PC-3 (cell line): Measurements from ENCODE around the gene AJM1. TPM values are rescaled to one million over a fixed set of nuclear protein-coding genes. Genes with fewer than 3 reads are reported as not detected.
"Not testable (repeated sequence)": the region's sequence is repeated elsewhere in the genome, so short reads cannot be mapped to it uniquely, and the experiment has no call there.

Experiments
- ATAC-seq: fragments of 200-7000 bp; cut with Tn5 transposase; 2 replicates; pipeline ENCODE4 v1.9.1; 2020; ENCODE audit warnings: mild to moderate bottlenecking, moderate library complexity
- BruUV-seq: library from RNA; stranded (reverse); fragments of 400-500 nt; replicated peaks from 2 replicates; lab custom pipeline; 2021; lab: Mats Ljungman, UMichigan
- CTCF ChIA-PET: fragments of 300-600 bp; sonication (Branson Sonifier 250); formaldehyde crosslinking; loops from one replicate; lab custom pipeline; 2022; ENCODE audit warnings: antibody characterized with exemption; lab: Charles Lee
- POLR2A ChIA-PET: fragments of 300-600 bp; sonication (Branson Sonifier 250); formaldehyde crosslinking; loops from one replicate; lab custom pipeline; 2022; ENCODE audit warnings: antibody characterized with exemption; ENCODE audit not compliant: unreplicated experiment; lab: Charles Lee
- DNase-seq: peaks from one replicate; pipeline ENCODE4 v3.0.0-alpha.2; 2015
- H2AFZ ChIP-seq: fragments of 300-600 bp; sonication (generic); 2 replicates; pipeline ENCODE4 v1.6.0; 2016; ENCODE audit warnings: antibody characterized with exemption, low read length
- H3F3A ChIP-seq: fragments of 300-600 bp; sonication (generic); one replicate; pipeline ENCODE4 v1.6.0; 2017; ENCODE audit warnings: antibody characterized with exemption, low read length, control low read depth, mild to moderate bottlenecking; ENCODE audit not compliant: unreplicated experiment
- H3K27ac ChIP-seq: fragments of 300-600 bp; sonication (generic); 2 replicates; pipeline ENCODE4 v1.5.1; 2016; ENCODE audit warnings: mild to moderate bottlenecking, low read length
- H3K27me3 ChIP-seq: fragments of 300-600 bp; sonication (generic); 2 replicates; pipeline ENCODE4 v1.6.1; 2016; ENCODE audit warnings: low read length, mixed read lengths
- H3K36me3 ChIP-seq: fragments of 300-600 bp; sonication (generic); 2 replicates; pipeline ENCODE4 v1.6.1; 2016; ENCODE audit warnings: low read depth, mixed run types, low read length, mixed read lengths
- H3K4me1 ChIP-seq: fragments of 300-600 bp; sonication (generic); 2 replicates; pipeline ENCODE4 v1.5.1; 2016; ENCODE audit warnings: low read length; ENCODE audit not compliant: insufficient read depth
- H3K4me2 ChIP-seq: fragments of 300-600 bp; sonication (generic); 2 replicates; pipeline ENCODE4 v1.6.0; 2016; ENCODE audit warnings: low read length
- H3K4me3 ChIP-seq: fragments of 300-600 bp; sonication (generic); 2 replicates; pipeline ENCODE4 v1.5.1; 2016; ENCODE audit warnings: mild to moderate bottlenecking, low read length, mixed read lengths
- H3K79me2 ChIP-seq: fragments of 300-600 bp; sonication (generic); 2 replicates; pipeline ENCODE4 v1.6.1; 2017; ENCODE audit warnings: low read length, mixed read lengths
- H3K9ac ChIP-seq: fragments of 300-600 bp; sonication (generic); 2 replicates; pipeline ENCODE4 v1.6.0; 2016; ENCODE audit warnings: mild to moderate bottlenecking, low read length
- H3K9me2 ChIP-seq: fragments of 300-600 bp; sonication (generic); replicated peaks from 2 replicates; pipeline ENCODE4 v1.6.1; 2016; ENCODE audit warnings: mixed run types, low read length, mixed read lengths
- H3K9me3 ChIP-seq: fragments of 300-600 bp; sonication (generic); 2 replicates; pipeline ENCODE4 v1.6.1; 2016; ENCODE audit warnings: low read length, mixed read lengths
- H4K20me1 ChIP-seq: fragments of 300-600 bp; sonication (generic); 2 replicates; pipeline ENCODE4 v1.6.1; 2016; ENCODE audit warnings: low read length, mixed read lengths
- EZH2 ChIP-seq: fragments of 300-600 bp; sonication (generic); IDR thresholded peaks from one replicate; pipeline ENCODE4 v1.6.1; 2017; ENCODE audit warnings: antibody characterized with exemption, mild to moderate bottlenecking, low read length; ENCODE audit not compliant: unreplicated experiment
- EZH2phosphoT487 ChIP-seq: fragments of 300-600 bp; sonication (generic); IDR thresholded peaks from 2 replicates; pipeline ENCODE4 v1.6.1; 2018; ENCODE audit warnings: mild to moderate bottlenecking, antibody characterized with exemption, low read length, borderline replicate concordance
- intact Hi-C: fragments of 100-400 bp; cut with micrococcal nuclease; formaldehyde crosslinking; loops from 2 replicates; pipeline ENCODE4 v1.9.0; 2023
- total RNA-seq: library from RNA; depleted of rRNA; stranded (reverse); fragments of >200 nt; gene quantifications from 2 replicates; pipeline ENCODE4 v1.2.3, GENCODE V29; 2014
- TF ChIP-seq, protein P1 (sequence below): fragments of 300-600 bp; sonication (generic); conservative IDR thresholded peaks from 2 replicates; pipeline ENCODE4 v1.5.1; 2017; ENCODE audit warnings: antibody characterized with exemption, low read depth, mild to moderate bottlenecking, low read length

AJM1 gene
- total RNA-seq, 1 experiment from 2014 or later = 1.4 TPM

DNA sequence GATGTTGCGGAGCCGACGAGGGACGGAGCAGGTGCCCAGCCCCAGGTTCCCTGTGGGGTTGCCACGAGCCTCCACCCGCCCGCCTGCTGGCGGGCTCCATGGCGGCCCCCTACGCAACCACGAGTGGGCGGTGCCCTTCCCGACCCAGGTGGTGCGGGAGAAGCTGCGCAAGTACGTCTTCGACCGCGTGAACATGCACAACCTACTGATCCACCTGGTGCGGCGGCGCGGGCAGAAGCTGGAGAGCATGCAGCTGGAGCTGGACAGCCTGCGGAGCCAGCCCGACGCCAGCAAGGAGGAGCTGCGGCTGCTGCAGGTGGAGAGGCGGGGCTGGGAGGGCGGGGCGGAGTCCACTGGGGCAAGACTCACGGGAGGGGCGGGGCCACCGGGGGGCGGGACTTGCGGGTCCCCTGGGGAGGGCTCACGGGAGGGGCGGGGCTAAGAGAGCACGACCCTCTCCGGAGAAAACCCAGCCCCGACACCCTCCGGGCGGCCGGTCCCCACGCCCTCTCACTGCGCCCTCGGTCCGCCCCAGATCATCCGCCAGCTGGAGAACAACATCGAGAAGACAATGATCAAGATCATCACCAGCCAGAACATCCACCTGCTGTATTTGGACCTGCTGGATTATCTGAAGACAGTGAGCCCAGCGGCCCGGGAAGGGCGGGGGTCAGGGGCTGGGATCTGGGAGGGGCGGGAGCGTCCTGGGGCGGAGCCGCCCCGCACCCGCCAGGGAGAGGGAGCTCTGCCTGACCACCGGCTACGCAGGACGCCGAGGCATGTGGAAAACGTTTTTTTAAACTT is 42.2 kb upstream of the AJM1 start:
- Histone ChIP-seq H4K20me1 (no peaks in the 10 kb centered on the region), H3K36me3 (no peaks in the 10 kb centered on the region), H3K4me3 (peak overlapping the region; percentile 69), H3F3A (no peaks in the 10 kb centered on the region), H3K4me1 (peaks cover 20% of the 10 kb centered on the region), H3K4me2 (peak overlapping the region; percentile 95), H2AFZ (peak overlapping the region; percentile 77), H3K9me3 (no peaks in the 10 kb centered on the region), H3K27ac (no peak overlapping the region), H3K9ac (no peak overlapping the region), H3K9me2 (no peaks in the 10 kb centered on the region), H3K27me3 (no peaks in the 10 kb centered on the region), H3K79me2 (no peaks in the 10 kb centered on the region)
- peak; percentile 55 for ATAC-seq
- ChIA-PET POLR2A (interaction anchor here (0.6 kb wide), 2 partner anchors 40 to 351 kb away, joined by 5 to 6 read pairs; no protein-coding TSS in a partner anchor), CTCF (interaction anchor here (0.6 to 1.1 kb wide), 3 partner anchors 42 to 247 kb away, joined by 3 to 4 read pairs (median 3); partner anchors contain the start of gene AJM1)
- intact Hi-C loops = loop anchor here (1.0 kb wide), 1 partner anchor 9 kb away; the partner anchor contains the start of gene TMEM141
- peak; percentile 78 for DNase-seq
- BruUV-seq = no TSS peak
- TF ChIP-seq EZH2phosphoT487 = no peak

DNA sequence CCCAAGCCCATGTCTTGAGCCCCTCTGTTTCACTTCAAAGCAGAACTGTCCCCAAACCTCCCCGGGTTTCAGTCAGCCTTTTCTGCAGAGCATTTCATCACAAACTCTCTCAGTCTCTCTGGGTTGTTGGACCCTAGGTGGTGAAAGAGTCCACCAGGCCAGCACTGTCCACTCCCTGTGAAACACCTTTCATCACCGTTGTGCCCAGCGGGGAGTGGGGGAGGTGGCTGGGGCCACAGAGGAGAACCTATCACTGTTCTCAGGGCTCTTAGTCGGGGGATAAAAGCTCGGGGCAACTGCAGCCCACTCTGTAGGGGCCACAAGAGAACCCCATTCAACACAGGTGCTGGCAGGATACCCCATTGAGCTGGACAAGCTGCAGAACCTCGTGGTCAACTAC is 40.0 kb upstream of the AJM1 start:
- H4K20me1 ChIP-seq = no peaks in the 10 kb centered on the region
- no peaks in the 10 kb centered on the region for H3K36me3 ChIP-seq
- DNase-seq (no peak), ATAC-seq (no peak)
- peaks cover 28% of the 10 kb centered on the region for H3K4me1 ChIP-seq
- no peak overlapping the region for H3K27ac ChIP-seq
- H2AFZ ChIP-seq = no peak overlapping the region
- no peak overlapping the region for H3K4me2 ChIP-seq
- BruUV-seq = no TSS peak
- TF ChIP-seq EZH2 (no peak), EZH2phosphoT487 (no peak)
- TF ChIP-seq, protein P1, sequence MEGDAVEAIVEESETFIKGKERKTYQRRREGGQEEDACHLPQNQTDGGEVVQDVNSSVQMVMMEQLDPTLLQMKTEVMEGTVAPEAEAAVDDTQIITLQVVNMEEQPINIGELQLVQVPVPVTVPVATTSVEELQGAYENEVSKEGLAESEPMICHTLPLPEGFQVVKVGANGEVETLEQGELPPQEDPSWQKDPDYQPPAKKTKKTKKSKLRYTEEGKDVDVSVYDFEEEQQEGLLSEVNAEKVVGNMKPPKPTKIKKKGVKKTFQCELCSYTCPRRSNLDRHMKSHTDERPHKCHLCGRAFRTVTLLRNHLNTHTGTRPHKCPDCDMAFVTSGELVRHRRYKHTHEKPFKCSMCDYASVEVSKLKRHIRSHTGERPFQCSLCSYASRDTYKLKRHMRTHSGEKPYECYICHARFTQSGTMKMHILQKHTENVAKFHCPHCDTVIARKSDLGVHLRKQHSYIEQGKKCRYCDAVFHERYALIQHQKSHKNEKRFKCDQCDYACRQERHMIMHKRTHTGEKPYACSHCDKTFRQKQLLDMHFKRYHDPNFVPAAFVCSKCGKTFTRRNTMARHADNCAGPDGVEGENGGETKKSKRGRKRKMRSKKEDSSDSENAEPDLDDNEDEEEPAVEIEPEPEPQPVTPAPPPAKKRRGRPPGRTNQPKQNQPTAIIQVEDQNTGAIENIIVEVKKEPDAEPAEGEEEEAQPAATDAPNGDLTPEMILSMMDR = no peak
- no peaks in the 10 kb centered on the region for H3F3A ChIP-seq
- intact Hi-C loops = no loop called here
- H3K9ac ChIP-seq = no peak overlapping the region
- H3K9me3 ChIP-seq = no peaks in the 10 kb centered on the region
- no peak overlapping the region for H3K4me3 ChIP-seq
- H3K9me2 ChIP-seq = no peaks in the 10 kb centered on the region
- no peaks in the 10 kb centered on the region for H3K27me3 ChIP-seq
- peaks cover 11% of the 10 kb centered on the region for H3K79me2 ChIP-seq
- ChIA-PET POLR2A (no interaction called here), CTCF (no interaction called here)

DNA sequence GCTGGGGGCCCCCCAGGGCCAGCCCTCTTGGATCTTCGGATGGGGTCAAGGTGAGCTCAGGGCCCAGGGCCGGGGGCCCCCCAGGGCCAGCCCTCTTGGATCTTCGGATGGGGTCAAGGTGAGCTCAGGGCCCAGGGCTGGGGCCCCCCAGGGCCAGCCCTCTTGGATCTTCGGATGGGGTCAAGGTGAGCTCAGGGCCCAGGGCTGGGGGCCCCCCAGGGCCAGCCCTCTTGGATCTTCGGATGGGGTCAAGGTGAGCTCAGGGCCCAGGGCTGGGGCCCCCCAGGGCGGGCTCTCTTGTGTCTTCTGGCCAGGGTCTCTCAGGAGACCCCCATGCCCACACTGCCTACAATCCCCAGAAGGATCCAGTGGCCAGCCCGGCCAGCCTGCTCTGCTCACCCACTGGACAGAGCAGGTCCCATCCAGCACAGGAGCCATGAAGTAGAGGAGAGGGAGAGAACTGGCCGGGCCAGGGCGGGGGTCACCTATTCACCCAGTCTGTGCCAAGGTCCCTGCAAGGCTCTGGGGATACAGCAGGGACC is 39.2 kb upstream of the AJM1 start:
- H3K27ac ChIP-seq, H3F3A ChIP-seq, H3K9ac ChIP-seq, H2AFZ ChIP-seq, H4K20me1 ChIP-seq, H3K4me2 ChIP-seq, H3K4me3 ChIP-seq, POLR2A ChIA-PET, CTCF ChIA-PET, H3K36me3 ChIP-seq, intact Hi-C loops, H3K9me3 ChIP-seq, H3K27me3 ChIP-seq, BruUV-seq, DNase-seq, ATAC-seq, H3K9me2 ChIP-seq: not testable (repeated sequence)
- H3K4me1 ChIP-seq = peaks cover 28% of the 10 kb centered on the region
- H3K79me2 ChIP-seq = peaks cover 15% of the 10 kb centered on the region
